Neural progenitor cell (in vitro differentiated cells): ENCODE results near the gene WDHD1. TPM values are rescaled to one million over a fixed set of nuclear protein-coding genes. Genes with fewer than 3 reads are reported as not detected.

Source experiments
- DNase-seq: peaks from one replicate; pipeline ENCODE4 v3.0.0-alpha.2; 2016; ENCODE audit warnings: low spot score
- H2AFZ ChIP-seq: fragments of 200-600 bp; sonication (generic); replicated peaks from 2 replicates; pipeline ENCODE4 v1.6.1; 2016; ENCODE audit warnings: antibody characterized with exemption
- H3F3A ChIP-seq: fragments of 200-600 bp; sonication (generic); 2 replicates; pipeline ENCODE4 v1.6.1; 2016; ENCODE audit warnings: antibody characterized with exemption, low read depth
- H3K27ac ChIP-seq: fragments of 200-600 bp; sonication (generic); 2 replicates; pipeline ENCODE4 v1.5.1; 2016; ENCODE audit warnings: mild to moderate bottlenecking
- H3K27me3 ChIP-seq: fragments of 200-600 bp; sonication (generic); 2 replicates; pipeline ENCODE4 v1.6.1; 2016; ENCODE audit warnings: mild to moderate bottlenecking, moderate library complexity
- H3K36me3 ChIP-seq: fragments of 200-600 bp; sonication (generic); 2 replicates; pipeline ENCODE4 v1.5.1; 2016
- H3K4me1 ChIP-seq: fragments of 200-600 bp; sonication (generic); 2 replicates; pipeline ENCODE4 v1.6.1; 2016; ENCODE audit warnings: mixed run types
- H3K4me2 ChIP-seq: fragments of 200-600 bp; sonication (generic); 2 replicates; pipeline ENCODE4 v1.6.1; 2016
- H3K4me3 ChIP-seq: fragments of 200-600 bp; sonication (generic); 2 replicates; pipeline ENCODE4 v1.5.1; 2016
- H3K79me2 ChIP-seq: fragments of 200-600 bp; sonication (generic); 2 replicates; pipeline ENCODE4 v1.6.1; 2016; ENCODE audit warnings: low read depth
- H3K9ac ChIP-seq: fragments of 200-600 bp; sonication (generic); 2 replicates; pipeline ENCODE4 v1.6.1; 2016
- H3K9me3 ChIP-seq: fragments of 200-600 bp; sonication (generic); 2 replicates; pipeline ENCODE4 v1.5.1; 2016; ENCODE audit warnings: low read depth
- H4K20me1 ChIP-seq: fragments of 200-600 bp; sonication (generic); 2 replicates; pipeline ENCODE4 v1.6.1; 2016; ENCODE audit warnings: low read depth
- H3K27ac Mint-ChIP-seq: 3 replicates; pipeline ENCODE4 v1.8.0; 2021; ENCODE audit warnings: mixed read lengths
- H3K27me3 Mint-ChIP-seq: 2 replicates; pipeline ENCODE4 v1.8.0; 2022; ENCODE audit warnings: low read depth, mild to moderate bottlenecking, inconsistent platforms, moderate library complexity, mixed read lengths; ENCODE audit not compliant: insufficient read depth
- H3K36me3 Mint-ChIP-seq: 3 replicates; pipeline ENCODE4 v1.8.0; 2021; ENCODE audit warnings: mixed read lengths
- H3K4me1 Mint-ChIP-seq: 3 replicates; pipeline ENCODE4 v1.8.0; 2021; ENCODE audit warnings: mixed read lengths
- H3K4me3 Mint-ChIP-seq: 3 replicates; pipeline ENCODE4 v1.8.0; 2021; ENCODE audit warnings: mild to moderate bottlenecking, moderate library complexity, mixed read lengths
- H3K9me3 Mint-ChIP-seq: 3 replicates; pipeline ENCODE4 v1.8.0; 2020; ENCODE audit warnings: mixed read lengths
- CTCF ChIP-seq: fragments of 200-600 bp; sonication (generic); IDR thresholded peaks from 2 replicates; pipeline ENCODE4 v1.5.1; 2017; ENCODE audit warnings: antibody characterized with exemption, mild to moderate bottlenecking
- EZH2 ChIP-seq: fragments of 200-600 bp; sonication (generic); IDR thresholded peaks from 2 replicates; pipeline ENCODE4 v1.6.1; 2017; ENCODE audit warnings: antibody characterized with exemption, mild to moderate bottlenecking, moderate library complexity
- EZH2phosphoT487 ChIP-seq: fragments of 200-600 bp; sonication (generic); IDR thresholded peaks from 2 replicates; pipeline ENCODE4 v1.6.1; 2017; ENCODE audit warnings: antibody characterized with exemption
- total RNA-seq: library from RNA; depleted of rRNA; stranded (reverse); fragments of >200 nt; gene quantifications from 2 replicates; pipeline ENCODE4 v1.2.3, GENCODE V29; 2015; ENCODE audit warnings: low replicate concordance

Gene WDHD1
- total RNA-seq, 1 donor from 2014 or later = 82.0 TPM

GRCh38 chr14:55019968-55020554 lies 6.8 kb downstream of the WDHD1 start:
- H3K36me3 Mint-ChIP-seq = peaks cover 26% of the 10 kb centered on the region
- no peak overlapping the region for H3K9ac ChIP-seq
- no peak overlapping the region for H3K27ac Mint-ChIP-seq
- H3K27ac ChIP-seq = no peak overlapping the region
- no peak overlapping the region for H3K4me3 Mint-ChIP-seq
- H3K27me3 Mint-ChIP-seq = peaks cover 2% of the 10 kb centered on the region
- no peaks in the 10 kb centered on the region for H3K27me3 ChIP-seq
- H4K20me1 ChIP-seq = peaks cover 14% of the 10 kb centered on the region
- H3K4me3 ChIP-seq = no peak overlapping the region
- peaks cover 4% of the 10 kb centered on the region for H3K4me1 Mint-ChIP-seq
- no peak overlapping the region for H2AFZ ChIP-seq
- H3K9me3 ChIP-seq = no peaks in the 10 kb centered on the region
- no peak overlapping the region for H3K4me2 ChIP-seq
- no peaks in the 10 kb centered on the region for H3F3A ChIP-seq
- peaks cover 17% of the 10 kb centered on the region for H3K36me3 ChIP-seq
- peaks cover 93% of the 10 kb centered on the region for H3K79me2 ChIP-seq
- H3K4me1 ChIP-seq = peaks cover 5% of the 10 kb centered on the region
- DNase-seq = no peak
- no peak for TF ChIP-seq CTCF
- no peak for TF ChIP-seq EZH2phosphoT487
- TF ChIP-seq EZH2 = no peak
- H3K9me3 Mint-ChIP-seq = no peaks in the 10 kb centered on the region

GRCh38 chr14:55015006-55015405 lies 11.9 kb downstream of the WDHD1 start:
- no peak for TF ChIP-seq CTCF
- no peak for TF ChIP-seq EZH2
- TF ChIP-seq EZH2phosphoT487 = no peak
- no peak overlapping the region for H3K9ac ChIP-seq
- H3K4me2 ChIP-seq = no peak overlapping the region
- H3K9me3 ChIP-seq = no peaks in the 10 kb centered on the region
- peaks cover 33% of the 10 kb centered on the region for H3K36me3 ChIP-seq
- no peak overlapping the region for H3K27ac ChIP-seq
- H2AFZ ChIP-seq = no peak overlapping the region
- H3K36me3 Mint-ChIP-seq = peaks cover 29% of the 10 kb centered on the region
- H3F3A ChIP-seq = no peaks in the 10 kb centered on the region
- no peak for DNase-seq
- H3K27me3 Mint-ChIP-seq = no peaks in the 10 kb centered on the region
- H3K4me1 ChIP-seq = no peaks in the 10 kb centered on the region
- H4K20me1 ChIP-seq = peaks cover 5% of the 10 kb centered on the region
- peaks cover 89% of the 10 kb centered on the region for H3K79me2 ChIP-seq
- H3K4me3 ChIP-seq = no peak overlapping the region
- H3K27me3 ChIP-seq = no peaks in the 10 kb centered on the region
- no peak overlapping the region for H3K4me3 Mint-ChIP-seq
- no peaks in the 10 kb centered on the region for H3K4me1 Mint-ChIP-seq
- no peaks in the 10 kb centered on the region for H3K9me3 Mint-ChIP-seq
- H3K27ac Mint-ChIP-seq = no peak overlapping the region

- no peak overlapping the region for H3K27ac ChIP-seq
- no peaks in the 10 kb centered on the region for H3K27me3 ChIP-seq
- no peak overlapping the region for H3K27ac Mint-ChIP-seq
- H3K4me3 ChIP-seq = no peak overlapping the region
- H4K20me1 ChIP-seq = no peaks in the 10 kb centered on the region
- H3K4me1 ChIP-seq = no peaks in the 10 kb centered on the region
- H3K4me1 Mint-ChIP-seq = no peaks in the 10 kb centered on the region
- H3K9me3 ChIP-seq = no peaks in the 10 kb centered on the region
- no peak overlapping the region for H3K4me2 ChIP-seq
- no peak overlapping the region for H2AFZ ChIP-seq
- peaks cover 41% of the 10 kb centered on the region for H3K36me3 ChIP-seq
- H3K9ac ChIP-seq = no peak overlapping the region
- H3K36me3 Mint-ChIP-seq = peaks cover 24% of the 10 kb centered on the region
- no peak overlapping the region for H3K4me3 Mint-ChIP-seq
- no peaks in the 10 kb centered on the region for H3K9me3 Mint-ChIP-seq
- H3F3A ChIP-seq = no peaks in the 10 kb centered on the region
- DNase-seq = no peak
- TF ChIP-seq EZH2 (no peak), CTCF (no peak), EZH2phosphoT487 (no peak)
- no peaks in the 10 kb centered on the region for H3K79me2 ChIP-seq
- no peaks in the 10 kb centered on the region for H3K27me3 Mint-ChIP-seq
Measured at GRCh38 chr14:55005071-55005470, 21.8 kb downstream of the WDHD1 start.
